Right forelimb (tissue), 1 donor: ENCODE data around the gene ARF6.

Source experiments
- DNase-seq: peaks from one replicate; pipeline ENCODE4 v3.0.0-alpha.2; 2018

ARF6 gene

DNA sequence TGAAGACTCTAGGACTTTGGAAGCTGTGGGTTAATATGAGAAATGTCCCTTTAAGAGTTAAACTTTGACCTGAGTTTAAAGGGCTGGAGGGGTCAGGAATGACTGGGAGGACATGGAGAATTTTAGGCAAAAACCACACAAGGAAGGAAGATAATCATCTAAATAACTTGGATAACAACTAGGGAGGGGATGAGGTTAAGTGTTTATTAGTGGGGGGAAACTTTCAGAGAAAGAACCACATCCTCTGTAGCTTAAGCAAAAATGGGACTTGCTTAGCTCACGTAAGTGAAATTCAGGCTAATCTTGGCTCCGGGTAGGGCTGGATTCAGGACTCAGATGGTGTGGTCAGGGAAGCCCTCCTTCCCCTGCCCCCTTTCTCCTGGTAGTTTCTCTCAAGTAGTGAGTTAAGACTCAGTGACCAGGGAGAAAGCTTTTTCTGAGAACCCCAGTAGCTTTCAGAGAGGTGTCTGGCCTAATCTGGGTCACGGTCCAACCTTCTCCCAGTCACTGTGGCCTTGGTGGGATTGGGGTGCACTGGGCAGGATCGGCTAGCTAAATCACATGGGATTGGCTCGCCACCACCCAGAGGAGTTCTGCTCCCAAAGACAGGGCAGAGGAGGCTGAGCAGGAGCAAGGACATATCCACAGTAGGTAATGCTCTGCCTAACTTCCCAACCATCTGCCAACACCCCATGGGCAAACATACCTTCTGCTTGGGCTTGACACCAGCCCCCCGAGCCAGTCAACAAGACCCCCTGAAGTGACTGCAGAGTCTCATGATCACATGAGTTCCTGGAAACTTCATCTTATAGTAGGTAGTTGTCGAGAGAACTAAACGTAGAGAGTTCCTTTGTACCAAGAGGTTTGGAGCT lies 52.8 kb downstream of the ARF6 start:
- no peak for DNase-seq
